HepG2 (cell line): ENCODE results near the gene IKZF3. TPM values are rescaled to one million over a fixed set of nuclear protein-coding genes. Genes with fewer than 3 reads are reported as not detected.
A peak's percentile ranks its signal among the peaks of the same experiment; 100 is the strongest.

ENCODE experiments used
- ARID5B ChIP-seq: IDR thresholded peaks from 2 replicates; pipeline ENCODE4 v1.4.0; 2020; ENCODE audit warnings: mild to moderate bottlenecking, missing genetic modification reagents
- BCLAF1 ChIP-seq: fragments of 450-650 bp; IDR thresholded peaks from 2 replicates; pipeline ENCODE4 v1.6.1; 2017; ENCODE audit warnings: mild to moderate bottlenecking
- GLI4 ChIP-seq: sonication (generic); formaldehyde crosslinking; IDR thresholded peaks from 2 replicates; pipeline ENCODE4 v1.5.1; 2020; ENCODE audit warnings: missing genetic modification reagents, mild to moderate bottlenecking, moderate library complexity, borderline replicate concordance
- HOXD1 ChIP-seq: sonication (generic); formaldehyde crosslinking; IDR thresholded peaks from 2 replicates; pipeline ENCODE4 v1.5.0; 2020; ENCODE audit warnings: missing genetic modification reagents
- MYNN ChIP-seq: sonication (generic); formaldehyde crosslinking; IDR thresholded peaks from 2 replicates; pipeline ENCODE4 v1.4.0; 2020; ENCODE audit warnings: mild to moderate bottlenecking, low read depth, missing genetic modification reagents
- NFRKB ChIP-seq: fragments of 450-650 bp; IDR thresholded peaks from 2 replicates; pipeline ENCODE4 v1.6.1; 2017
- PAX8 ChIP-seq: sonication (generic); formaldehyde crosslinking; IDR thresholded peaks from 2 replicates; pipeline ENCODE4 v1.8.0; 2022; ENCODE audit warnings: mild to moderate bottlenecking, missing genetic modification reagents, borderline replicate concordance
- POGK ChIP-seq: sonication (generic); formaldehyde crosslinking; conservative IDR thresholded peaks from 2 replicates; pipeline ENCODE4 v1.8.0; 2022; ENCODE audit warnings: mild to moderate bottlenecking, moderate library complexity, missing genetic modification reagents
- POLR2AphosphoS5 ChIP-seq: IDR thresholded peaks from 2 replicates; pipeline ENCODE4 v1.6.1; 2012; ENCODE audit warnings: low read depth, low read length
- ZFAT ChIP-seq: sonication (generic); formaldehyde crosslinking; conservative IDR thresholded peaks from 2 replicates; pipeline ENCODE4 v1.8.1; 2023; ENCODE audit warnings: missing genetic modification reagents, inconsistent platforms
- ZIK1 ChIP-seq: sonication (generic); formaldehyde crosslinking; IDR thresholded peaks from 2 replicates; pipeline ENCODE4 v1.5.0; 2020; ENCODE audit warnings: mild to moderate bottlenecking, low read depth, missing genetic modification reagents, borderline replicate concordance
- ZNF276 ChIP-seq: sonication (generic); formaldehyde crosslinking; IDR thresholded peaks from 2 replicates; pipeline ENCODE4 v1.4.0; 2020; ENCODE audit warnings: mild to moderate bottlenecking, low read depth, missing genetic modification reagents
- ZNF296 ChIP-seq: sonication (generic); formaldehyde crosslinking; conservative IDR thresholded peaks from 2 replicates; pipeline ENCODE4 v1.5.0; 2020; ENCODE audit warnings: mild to moderate bottlenecking, missing genetic modification reagents
- ZNF503 ChIP-seq: sonication (generic); formaldehyde crosslinking; IDR thresholded peaks from 2 replicates; pipeline ENCODE4 v1.4.0; 2020; ENCODE audit warnings: missing genetic modification reagents
- ZNF547 ChIP-seq: sonication (generic); formaldehyde crosslinking; IDR thresholded peaks from 2 replicates; pipeline ENCODE4 v1.5.1; 2020; ENCODE audit warnings: mild to moderate bottlenecking, missing genetic modification reagents
- ZNF777 ChIP-seq: sonication (generic); formaldehyde crosslinking; IDR thresholded peaks from 2 replicates; pipeline ENCODE4 v1.4.0; 2020; ENCODE audit warnings: missing genetic modification reagents
- polyA plus RNA-seq, 8 experiments: library from polyadenylated mRNA; depleted of rRNA in 3 of 8; stranded (reverse) in 7 of 8; unstranded in 1 of 8; fragments of >200 nt; fragmentation: Illumina TruSeq in 4 of 8; extraction: Trizol in 4 of 8; gene quantifications; 2 replicates each; pipeline versions ENCODE4 v1.2.1 to v1.2.3, GENCODE V29; 2011 to 2016; ENCODE audit warnings: low read depth in 4 of 8, missing spikeins in 1 of 8, mixed read lengths in 1 of 8; ENCODE audit not compliant: insufficient read depth in 1 of 8
- total RNA-seq, 5 experiments: library from RNA; depleted of rRNA; stranded (reverse); fragments of >200 nt; fragmentation: Illumina TruSeq; extraction: Trizol; gene quantifications; 2 replicates each; pipeline ENCODE4 v1.2.3, GENCODE V29; 2016; ENCODE audit warnings: low read depth in 1 of 5

Gene IKZF3
- total and polyA plus RNA-seq, 2 of the 13 experiments (the other 11 are each of a cell fraction or from before 2014, with no cell fraction given), result not detected

- no peak; the same call in 1 of the 2 replicates for TF ChIP-seq ARID5B (CRISPR knock-in tag)
- TF ChIP-seq ZNF296 (CRISPR knock-in tag), result no peak
- 0 out of 2 replicates have a peak, but pooled peaks have one; percentile 38 for TF ChIP-seq ZFAT (CRISPR knock-in tag)
- no peak for TF ChIP-seq MYNN (CRISPR knock-in tag)
- peak; percentile 86; the same call in 1 of the 2 replicates for TF ChIP-seq GLI4 (CRISPR knock-in tag)
- peak; percentile 59 for TF ChIP-seq POLR2AphosphoS5
- no peak for TF ChIP-seq NFRKB
- no peak for TF ChIP-seq BCLAF1
- peak; percentile 67 for TF ChIP-seq ZNF777 (CRISPR knock-in tag)
- TF ChIP-seq HOXD1 (CRISPR knock-in tag), result peak; percentile 93
- TF ChIP-seq POGK (CRISPR knock-in tag), result peak; percentile 62; the same call in 1 of the 2 replicates
- TF ChIP-seq ZNF547 (CRISPR knock-in tag), result peak; percentile 82
- TF ChIP-seq ZNF276, result peak; percentile 52; the same call in 1 of the 2 replicates
- TF ChIP-seq PAX8, result no peak; the same call in 1 of the 2 replicates
- no peak for TF ChIP-seq ZIK1 (CRISPR knock-in tag)
- no peak for TF ChIP-seq ZNF503 (CRISPR knock-in tag)
Measured at GRCh38 chr17:39737760-39738567, 126.1 kb downstream of the IKZF3 start, which contains the start of gene GRB7 (continued).
